Kidney (tissue), 14 donors: Measurements from ENCODE around the gene ARHGAP23. TPM values are rescaled to one million over a fixed set of nuclear protein-coding genes. Genes with fewer than 3 reads are reported as not detected.
A peak's percentile ranks its signal among the peaks of the same experiment; 100 is the strongest.

ENCODE experiments used
- DNase-seq, 5 donors: peaks; one replicate each; pipeline ENCODE4 v3.0.0-alpha.2; 2013 to 2020
- FAIRE-seq: peaks from 2 replicates; lab custom pipeline; 2012; peaks lifted over from hg19 to GRCh38; lab: Jason Lieb, UNC
- H3K27ac ChIP-seq, 2 donors: one replicate each; pipeline ENCODE4 v1.7.0; 2013; ENCODE audit warnings: low read depth in 2 of 2, low read length in 2 of 2, inconsistent platforms in 1 of 2
- H3K27me3 ChIP-seq: one replicate; pipeline ENCODE4 v1.7.1; 2013; ENCODE audit warnings: low read length, inconsistent platforms; ENCODE audit not compliant: control insufficient read depth, insufficient read depth
- H3K36me3 ChIP-seq, 3 donors: one replicate each; pipeline versions ENCODE4 v1.7.0 to v1.7.1; 2013; ENCODE audit warnings: low read length in 3 of 3, control low read depth in 1 of 3, inconsistent platforms in 1 of 3; ENCODE audit not compliant: insufficient read depth in 3 of 3, control insufficient read depth in 2 of 3
- H3K4me1 ChIP-seq, 3 donors: one replicate each; pipeline versions ENCODE4 v1.7.0 to v1.7.1; 2013; ENCODE audit warnings: low read length in 3 of 3, inconsistent platforms in 1 of 3, low read depth in 1 of 3; ENCODE audit not compliant: control insufficient read depth in 2 of 3, insufficient read depth in 2 of 3
- H3K4me3 ChIP-seq, 3 donors: one replicate each; pipeline versions ENCODE4 v1.7.0 to v1.8.1; 2013; ENCODE audit warnings: low read length in 3 of 3, control low read depth in 1 of 3, inconsistent platforms in 1 of 3
- H3K9ac ChIP-seq, 3 donors: one replicate each; pipeline versions ENCODE4 v1.7.0 to v1.7.1; 2013; ENCODE audit warnings: low read length in 3 of 3, control low read depth in 1 of 3, inconsistent platforms in 1 of 3
- H3K9me3 ChIP-seq, 3 donors: one replicate each; pipeline versions ENCODE4 v1.7.0 to v1.7.1; 2013; ENCODE audit warnings: low read length in 3 of 3, control low read depth in 1 of 3, inconsistent platforms in 1 of 3; ENCODE audit not compliant: control insufficient read depth in 2 of 3, insufficient read depth in 1 of 3
- CTCF ChIP-seq: IDR thresholded peaks from 3 replicates; pipeline ENCODE4 v1.5.1; 2012; ENCODE audit warnings: mild to moderate bottlenecking, moderate library complexity, borderline replicate concordance; ENCODE audit not compliant: insufficient read depth; ENCODE audit errors: extremely low read depth
- intact Hi-C: fragments of 100-400 bp; cut with DNase I; formaldehyde crosslinking; loops from one replicate; pipeline ENCODE4 v1.11.1; 2022
- polyA plus RNA-seq: library from polyadenylated mRNA; stranded (reverse); fragments of 350-450 nt; fragmentation: Illumina TruSeq; extraction: RNeasy Lipid Tissue Mini Kit (QIAGEN cat#74804); gene quantifications from one replicate; pipeline ENCODE4 v1.2.3, GENCODE V29; 2014; ENCODE audit warnings: low read depth, low replicate concordance; ENCODE audit not compliant: insufficient read depth
- total RNA-seq: library from RNA; stranded (reverse); fragmentation: NEBNext Ultra II Directional; extraction: Animal tissue kit (Norgen Biotek cat#: 25700); gene quantifications from one replicate; pipeline ENCODE4 v1.2.1, GENCODE V29; 2021
- donor health status: control.
- donor health status: control.
- donor health status: control.
- donor health status: control.
- donor health status: control.
- donor health status: DM: yes; HTN: yes; CAD: no.
- donor health status: Normal renal cell carcinoma (clear cell type).

ARHGAP23 gene
- total and polyA plus RNA-seq, 2 donors from 2014 or later = 7.6 to 53.8 TPM

GRCh38 chr17:38543403-38544174 is 115.3 kb downstream of the ARHGAP23 start:
- Histone ChIP-seq H3K27me3 (no peaks in the 10 kb centered on the region), H3K36me3 (no peaks in the 10 kb centered on the region), H3K9ac (no peak overlapping the region), H3K27ac (no peak overlapping the region), H3K9me3 (no peaks in the 10 kb centered on the region), H3K4me3 (no peak overlapping the region), H3K4me1 (no peaks in the 10 kb centered on the region)
- DNase-seq = peak in 1 of 5 donors; percentile 28
- intact Hi-C loops = no loop called here
- no peak for TF ChIP-seq CTCF
- no peak for FAIRE-seq

- intact Hi-C loops = no loop called here
- DNase-seq = no peak
- Histone ChIP-seq H3K27me3 (no peaks in the 10 kb centered on the region), H3K36me3 (no peaks in the 10 kb centered on the region), H3K9ac (no peak overlapping the region), H3K4me1 (no peaks in the 10 kb centered on the region), H3K9me3 (no peaks in the 10 kb centered on the region), H3K27ac (no peak overlapping the region), H3K4me3 (no peak overlapping the region)
- no peak for TF ChIP-seq CTCF
- FAIRE-seq = no peak
Measured at GRCh38 chr17:38544175-38544838, 116.0 kb downstream of the ARHGAP23 start.

GRCh38 chr17:38544839-38545209 is 116.6 kb downstream of the ARHGAP23 start:
- no peaks in the 10 kb centered on the region for H3K36me3 ChIP-seq
- no peak for FAIRE-seq
- no peaks in the 10 kb centered on the region for H3K27me3 ChIP-seq
- DNase-seq = no peak
- intact Hi-C loops = no loop called here
- no peak overlapping the region for H3K4me3 ChIP-seq
- no peaks in the 10 kb centered on the region for H3K9me3 ChIP-seq
- no peak overlapping the region for H3K27ac ChIP-seq
- H3K9ac ChIP-seq = no peak overlapping the region
- no peak for TF ChIP-seq CTCF
- no peaks in the 10 kb centered on the region for H3K4me1 ChIP-seq
